GM18867 (cell line): Measurements from ENCODE around the gene HES7.
"Not testable (repeated sequence)": the region's sequence is repeated elsewhere in the genome, so short reads cannot be mapped to it uniquely, and the experiment has no call there.

Source experiments
- ATAC-seq: cut with Tn5 transposase; IDR thresholded peaks from one replicate; pipeline ENCODE4 v1.9.1; 2021; ENCODE audit warnings: mild to moderate bottlenecking, moderate library complexity; ENCODE audit not compliant: unreplicated experiment

HES7 gene

DNA sequence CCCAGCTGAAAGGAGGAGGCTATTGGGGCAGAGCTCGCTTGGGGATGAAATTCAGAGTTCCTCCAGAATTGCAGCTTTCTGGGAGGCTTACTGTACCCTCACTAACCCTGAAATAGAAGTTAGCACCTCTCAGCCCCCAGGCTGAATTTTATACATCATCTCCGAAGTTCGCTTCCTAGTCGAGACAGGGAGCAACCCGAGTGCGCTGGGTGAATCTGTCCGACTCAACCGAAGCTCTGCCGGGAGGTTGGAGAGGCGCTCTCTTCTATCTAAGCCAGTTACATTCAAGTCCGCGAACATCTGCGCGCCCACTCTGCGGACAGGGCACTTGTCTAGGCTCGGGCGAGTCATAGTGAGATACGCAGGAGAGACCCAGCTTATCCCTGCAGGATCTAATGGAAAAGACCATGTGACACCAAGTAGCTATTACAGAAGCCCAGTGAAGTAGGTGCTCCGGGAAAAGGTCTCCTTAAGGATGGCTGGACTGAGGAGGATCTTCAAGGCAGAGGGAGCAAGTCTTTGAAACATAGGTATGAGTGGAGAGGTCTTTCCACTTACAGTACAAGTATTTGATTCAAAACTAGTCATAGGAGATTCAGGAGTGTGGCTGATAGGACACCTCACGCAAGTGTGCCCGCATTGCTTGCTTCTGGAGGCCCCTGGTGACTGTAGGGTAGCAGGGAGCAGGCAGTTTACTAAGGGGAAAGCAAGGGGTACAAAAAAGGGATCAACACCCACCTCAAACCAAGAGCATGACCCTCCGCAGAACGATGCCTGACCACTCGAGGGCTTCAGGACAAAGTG is 646 bp upstream of the HES7 start:
- ATAC-seq: no peak

DNA sequence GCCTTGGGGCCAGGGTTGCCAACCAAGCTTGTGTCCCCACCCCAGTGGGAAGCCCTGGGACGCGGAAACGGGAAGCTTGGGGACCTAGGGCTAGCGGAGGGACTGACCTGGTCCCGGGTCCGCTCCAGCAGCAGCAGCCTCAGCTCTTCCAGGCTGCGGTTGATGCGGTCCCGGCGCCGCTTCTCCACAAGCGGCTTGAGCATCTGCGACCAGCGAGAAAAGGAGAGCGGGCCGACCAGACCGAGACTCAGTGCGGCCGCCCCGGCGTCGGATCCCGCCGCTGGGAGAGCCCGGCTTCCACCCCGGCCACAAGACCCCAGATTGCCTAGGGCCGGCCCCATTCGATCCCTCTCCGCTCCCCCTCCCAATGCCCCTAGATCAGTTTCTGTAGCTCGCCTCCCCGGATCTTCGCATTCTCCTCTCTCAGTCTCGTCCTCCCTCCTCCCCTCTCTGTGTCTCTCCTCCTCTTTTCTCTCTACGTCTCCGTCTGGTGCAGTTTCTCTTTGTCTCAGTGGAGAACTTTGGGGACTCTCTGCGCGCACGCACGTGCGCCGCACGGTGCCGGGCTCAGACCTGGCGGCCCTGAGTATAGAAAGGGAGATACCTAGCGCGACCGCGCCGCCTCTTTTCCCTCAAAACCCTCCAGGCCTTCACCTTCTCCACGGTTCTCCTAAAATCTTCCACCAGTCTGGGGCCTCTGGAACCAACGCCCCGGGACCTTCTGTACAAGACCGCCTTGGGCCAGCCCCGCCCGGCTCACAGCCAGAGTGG is 797 bp downstream of the HES7 start:
- no peak for ATAC-seq

DNA sequence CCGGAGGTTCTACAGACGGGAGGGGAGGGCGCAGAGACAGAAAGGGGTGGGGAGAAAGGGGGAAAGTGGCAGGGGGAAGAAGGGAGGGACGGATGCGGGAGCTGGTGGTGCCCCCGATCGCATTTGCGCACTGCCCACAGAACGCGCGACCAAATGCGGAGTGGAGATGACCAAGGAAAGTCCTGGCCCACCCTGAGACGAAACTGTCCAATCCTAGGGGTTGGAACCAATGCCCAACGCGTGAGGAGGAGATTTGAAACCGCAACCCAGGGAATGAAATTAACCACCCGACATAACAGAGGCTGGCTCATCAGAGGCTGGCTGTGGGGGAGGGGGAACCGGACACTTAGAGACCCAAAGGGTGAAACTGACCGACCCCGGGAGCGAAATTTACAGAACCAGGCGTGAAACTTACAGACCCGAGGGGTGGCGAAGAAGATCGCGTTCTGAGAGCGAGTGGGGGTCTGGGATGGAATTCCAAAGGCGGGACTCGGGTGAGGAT is 1.4 kb downstream of the HES7 start:
- ATAC-seq: no peak

DNA sequence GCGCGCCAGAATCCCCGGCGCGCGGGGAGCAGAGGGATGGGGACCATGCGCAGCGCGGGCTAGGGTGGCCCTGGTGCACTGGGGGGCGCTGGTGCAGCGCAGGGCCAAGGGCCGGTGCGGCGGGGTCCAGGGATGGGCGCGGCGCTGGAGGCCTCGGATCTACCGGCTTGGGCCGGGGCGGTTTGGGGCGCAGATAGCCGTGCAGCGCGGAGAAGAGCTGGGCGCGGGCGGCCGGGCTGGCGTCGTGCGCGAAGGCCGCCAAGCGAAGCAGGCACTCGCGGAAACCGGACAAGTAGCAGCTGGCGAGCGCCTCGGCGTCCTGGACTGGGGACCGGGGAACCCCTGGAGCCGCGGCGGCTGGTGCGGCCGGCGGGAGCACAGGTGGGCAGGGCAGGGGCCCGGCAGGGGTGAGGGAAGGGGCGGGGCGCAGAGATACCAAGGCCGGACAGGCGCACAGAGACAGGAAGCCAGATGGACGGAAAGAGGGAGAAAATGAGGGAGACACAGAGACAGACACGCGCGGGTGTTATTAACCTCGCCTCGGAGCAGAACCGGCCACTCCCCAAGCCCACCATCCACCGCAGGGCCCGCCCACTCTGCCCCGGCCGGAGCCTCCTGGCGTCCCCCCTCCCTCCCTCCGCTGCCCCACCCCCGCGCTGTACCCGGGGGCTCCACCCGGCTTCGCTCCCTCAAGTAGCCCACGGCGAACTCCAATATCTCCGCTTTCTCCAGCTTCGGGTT is 2.1 kb downstream of the HES7 start:
- ATAC-seq: peak; percentile 25

DNA sequence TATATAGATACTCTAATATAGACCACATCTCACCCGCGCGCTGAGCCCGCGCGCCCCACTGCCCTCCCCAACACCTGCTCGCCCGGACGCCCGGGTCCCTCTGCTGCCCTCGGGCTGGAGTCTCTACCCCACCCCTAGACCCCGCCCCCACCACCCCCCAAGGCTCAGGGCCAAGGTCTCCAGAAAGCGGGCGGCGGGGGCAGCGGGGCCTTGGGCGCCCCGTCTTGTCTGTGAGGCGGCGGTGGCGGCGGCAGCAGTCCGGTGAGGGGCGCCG is 2.6 kb downstream of the HES7 start:
- no peak for ATAC-seq

DNA sequence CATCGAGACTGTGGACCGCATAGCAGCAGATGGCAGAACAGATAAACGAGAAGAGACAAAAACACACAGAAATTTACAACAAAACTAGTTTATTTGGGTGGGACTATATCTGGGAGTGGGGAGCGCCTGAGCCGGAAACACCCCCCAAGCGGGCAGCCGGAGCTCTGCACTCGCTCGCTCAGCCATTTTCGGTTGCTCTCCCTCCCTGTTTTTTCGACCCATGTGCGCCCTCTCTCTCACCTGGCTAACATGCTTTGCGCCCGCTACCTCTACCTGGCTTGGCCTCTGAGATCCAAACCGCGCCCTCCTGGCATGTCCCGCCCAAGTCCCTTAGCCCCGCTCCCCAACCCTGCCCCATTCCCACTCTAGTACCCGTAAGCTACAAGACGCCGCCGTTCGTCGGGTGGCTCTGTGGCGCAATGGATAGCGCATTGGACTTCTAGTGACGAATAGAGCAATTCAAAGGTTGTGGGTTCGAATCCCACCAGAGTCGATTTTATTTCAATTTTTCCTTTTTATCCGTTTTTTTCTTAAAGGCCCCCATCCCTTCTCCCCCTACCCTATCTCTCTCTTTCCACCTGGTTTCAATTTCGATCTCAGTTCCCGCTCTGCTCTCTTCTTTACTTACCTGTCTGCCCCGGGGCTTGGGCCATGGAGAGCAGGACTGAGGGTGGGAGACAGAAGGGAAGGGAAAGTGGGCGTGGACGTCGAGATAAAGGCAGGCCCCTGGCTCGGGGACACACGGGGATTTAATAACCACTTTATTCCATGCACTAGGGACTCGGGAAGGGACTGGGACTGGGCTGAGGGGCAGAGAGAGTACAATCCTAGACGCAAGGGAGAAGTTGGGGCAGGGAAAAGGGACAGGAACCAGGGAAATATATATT is 3.1 kb downstream of the HES7 start:
- ATAC-seq: no peak

DNA sequence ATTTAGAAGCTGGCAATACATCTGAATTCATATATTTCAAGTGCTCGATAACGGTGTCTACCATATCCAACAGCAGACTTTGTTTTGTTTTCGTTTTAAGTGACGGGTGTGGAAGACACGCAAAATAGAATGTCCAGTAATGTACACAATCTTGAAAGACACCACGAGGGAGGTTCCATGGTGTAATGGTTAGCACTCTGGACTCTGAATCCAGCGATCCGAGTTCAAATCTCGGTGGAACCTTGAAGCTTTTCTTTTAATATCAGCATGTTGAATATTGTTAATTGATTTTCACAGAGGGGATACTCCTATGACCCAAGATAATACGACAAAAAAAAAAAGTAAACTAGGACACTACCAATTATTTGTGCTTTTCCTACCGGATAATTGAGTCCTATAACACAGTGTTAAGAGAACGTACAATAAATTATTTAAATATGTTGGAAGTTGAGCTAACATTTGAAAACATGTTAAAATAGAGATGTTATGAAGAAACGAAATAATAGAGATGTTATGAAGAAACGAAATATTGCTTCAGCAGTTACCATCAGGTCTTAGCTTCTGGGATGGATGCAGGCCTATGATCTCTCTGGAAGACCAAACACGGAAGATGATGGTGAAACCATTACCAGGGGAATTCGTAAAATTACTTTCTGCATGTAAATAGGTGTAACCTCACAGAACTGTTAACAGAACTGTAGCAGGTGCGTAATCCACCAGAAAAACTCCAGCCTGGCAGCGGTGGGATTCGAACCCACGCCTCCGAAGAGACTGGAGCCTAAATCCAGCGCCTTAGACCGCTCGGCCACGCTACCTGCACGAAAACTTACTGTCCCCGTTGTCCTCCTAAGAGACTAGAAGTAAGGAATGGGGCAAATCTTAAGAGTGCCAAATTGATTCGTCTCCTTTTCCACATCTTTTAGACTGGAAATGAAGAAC is 4.1 kb downstream of the HES7 start:
- peak; percentile 30 for ATAC-seq

DNA sequence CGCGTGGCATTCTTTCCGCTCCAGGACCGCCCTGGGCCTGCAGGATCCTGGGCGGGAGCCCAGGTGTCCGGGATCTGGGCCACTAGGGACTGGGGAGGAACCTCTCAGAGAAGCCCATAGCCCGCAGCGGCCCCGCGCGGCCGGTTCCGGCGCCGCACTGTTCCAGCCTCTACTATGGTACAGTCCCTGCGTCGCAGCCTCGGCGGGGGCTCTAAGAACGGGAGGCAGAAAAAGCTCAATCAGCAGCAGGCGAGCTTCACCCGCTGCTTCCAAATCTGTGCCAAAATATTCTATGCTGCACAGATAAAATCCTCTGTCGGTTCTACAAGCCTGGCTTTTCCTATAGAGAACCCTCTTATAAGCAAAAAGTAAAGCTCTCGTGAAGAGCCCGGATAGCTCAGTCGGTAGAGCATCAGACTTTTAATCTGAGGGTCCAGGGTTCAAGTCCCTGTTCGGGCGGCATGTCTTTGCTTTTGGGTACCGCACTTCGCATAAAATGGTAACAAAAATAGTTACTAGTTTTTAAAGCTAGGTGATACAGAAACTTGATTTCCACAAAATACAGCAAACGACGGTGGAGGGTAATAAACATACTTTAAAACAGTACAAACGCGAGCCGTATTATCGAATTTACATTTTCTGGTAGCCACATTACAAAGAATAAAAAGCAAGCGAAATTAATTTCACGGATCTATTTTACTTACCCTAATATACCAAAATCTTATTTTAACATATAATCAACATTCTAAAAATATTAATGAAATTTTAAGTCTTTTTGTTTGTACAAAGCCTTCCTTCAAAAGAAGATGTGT is 4.9 kb downstream of the HES7 start:
- peak; percentile 41 for ATAC-seq

DNA sequence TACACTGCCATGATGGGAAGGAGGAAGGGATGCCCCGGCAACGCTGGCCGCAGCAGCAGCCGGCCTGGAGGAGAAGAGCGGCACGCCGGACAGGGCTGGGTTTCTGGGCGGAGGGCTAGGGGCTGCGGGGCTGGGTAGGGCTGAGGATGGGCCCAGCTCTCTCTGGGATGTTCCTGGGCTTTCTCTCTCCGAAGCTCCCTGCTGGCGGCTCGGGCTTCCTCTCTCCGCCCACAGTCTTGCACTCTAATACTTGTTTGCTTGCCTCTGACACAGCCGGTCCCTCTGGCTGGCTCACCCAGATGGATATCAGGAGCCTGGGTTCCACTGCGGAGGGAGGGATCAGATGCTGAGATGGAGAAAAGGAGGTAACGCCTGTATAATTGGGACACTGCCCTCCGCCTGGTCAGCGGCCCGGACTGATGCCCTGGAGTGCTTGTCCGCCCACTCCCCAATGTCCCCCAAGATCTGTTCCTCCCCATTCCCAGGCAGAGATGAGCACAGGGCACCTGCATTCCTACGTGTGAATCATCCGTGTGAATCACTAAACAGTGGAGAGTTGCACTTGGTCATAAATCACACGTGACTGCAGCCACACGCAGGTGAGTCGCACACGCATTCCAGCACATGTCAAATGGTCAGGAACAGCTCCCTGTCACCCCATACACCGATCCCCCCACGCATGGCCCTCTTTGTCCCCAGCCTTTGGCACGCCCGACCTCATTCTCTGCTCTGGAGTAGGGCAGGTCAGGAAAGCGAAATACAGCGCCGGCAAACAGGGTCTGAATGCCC is 5.7 kb downstream of the HES7 start, which contains the start of gene ALOXE3:
TSS of gene ALOXE3 (minus strand) at position 535 of the 789 bp plus-strand sequence. CDS start at position 11, 524 bp downstream.
- ATAC-seq: no peak

DNA sequence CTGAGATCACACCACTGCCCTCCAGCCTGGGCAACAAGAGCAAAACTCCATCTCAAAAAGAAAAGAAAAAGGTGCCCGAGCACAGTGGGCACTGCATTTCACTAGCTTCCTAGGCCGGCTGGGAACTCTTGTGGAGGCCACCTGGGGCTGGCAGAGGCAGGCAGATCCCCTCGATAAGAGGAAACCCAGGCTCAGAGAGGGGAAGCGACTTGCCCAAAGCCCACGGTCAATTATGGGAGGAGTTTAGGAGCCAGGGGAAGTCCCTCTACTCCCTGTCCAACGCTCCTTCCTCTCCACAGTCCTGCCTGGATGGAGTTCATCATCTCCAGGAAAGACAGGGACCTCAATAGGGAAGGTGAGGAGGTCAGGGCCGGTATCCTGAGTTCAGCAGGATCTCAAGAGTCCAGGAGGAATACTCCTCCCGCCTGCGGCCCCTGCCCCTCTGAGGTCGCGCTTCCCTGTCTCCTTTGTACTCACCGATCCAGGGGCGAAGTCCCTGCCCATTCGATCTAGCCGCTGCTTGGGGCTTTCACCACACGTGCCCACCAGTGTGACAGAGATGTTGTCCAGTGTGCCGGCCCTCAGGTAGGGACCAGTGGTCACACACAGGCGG is 6.4 kb downstream of the HES7 start:
- ATAC-seq: no peak

DNA sequence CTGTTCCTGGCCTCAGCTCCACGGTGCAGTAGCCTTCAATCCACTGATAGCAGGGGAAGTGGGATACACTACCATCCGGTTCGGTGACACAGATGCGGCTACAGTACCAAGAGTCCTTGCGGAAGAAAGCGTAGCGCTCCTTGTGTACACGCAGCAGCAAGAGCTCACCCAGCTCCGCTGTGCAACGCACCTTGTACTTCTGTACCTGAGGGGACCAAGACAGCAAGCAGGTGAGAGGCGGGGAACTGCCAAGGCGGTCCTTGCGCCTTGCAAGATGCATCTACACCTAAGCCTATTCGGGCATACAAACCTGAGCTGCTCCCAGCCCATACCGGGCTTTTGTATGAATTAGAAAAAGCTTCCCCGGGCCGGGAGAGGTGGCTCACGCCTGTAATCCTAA is 7.1 kb downstream of the HES7 start:
- no peak for ATAC-seq

DNA sequence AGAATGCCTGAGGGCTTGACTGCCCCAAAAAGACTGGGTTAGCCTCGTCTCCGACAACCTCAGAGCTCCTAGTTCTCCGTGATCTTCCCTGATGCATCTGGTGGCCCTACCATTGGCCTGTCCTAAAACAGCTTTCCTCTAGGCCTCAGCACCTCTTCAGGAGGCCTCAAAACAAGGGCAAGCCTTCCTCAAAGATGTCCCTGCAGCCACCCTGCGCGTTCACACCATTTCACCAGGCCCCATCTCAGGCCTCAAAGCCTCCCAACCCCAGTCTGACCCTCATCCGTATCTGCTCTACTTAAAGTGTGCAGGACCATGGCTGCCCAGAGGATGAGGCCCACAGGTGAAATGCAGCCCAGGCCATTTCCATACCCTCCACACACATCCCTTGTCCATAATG is 13.0 kb downstream of the HES7 start:
- ATAC-seq: no peak

DNA sequence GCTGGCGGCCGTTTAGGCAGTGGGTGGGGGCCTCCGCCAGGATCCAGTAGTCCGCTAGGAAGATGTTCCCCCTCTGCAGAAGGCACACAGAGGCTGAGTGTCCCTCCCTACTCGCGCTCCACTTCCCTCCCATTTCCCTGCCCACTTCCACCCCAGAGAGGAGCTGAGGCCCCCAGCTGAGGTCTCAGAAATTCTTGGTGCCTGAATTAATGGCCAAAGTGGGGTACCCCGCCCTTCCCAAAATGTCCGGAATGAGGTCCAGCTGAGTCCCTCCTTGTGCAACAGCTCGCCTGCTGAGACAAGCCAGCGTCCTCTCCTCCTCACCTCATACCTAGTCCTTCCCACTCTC is 13.5 kb downstream of the HES7 start:
- no peak for ATAC-seq

DNA sequence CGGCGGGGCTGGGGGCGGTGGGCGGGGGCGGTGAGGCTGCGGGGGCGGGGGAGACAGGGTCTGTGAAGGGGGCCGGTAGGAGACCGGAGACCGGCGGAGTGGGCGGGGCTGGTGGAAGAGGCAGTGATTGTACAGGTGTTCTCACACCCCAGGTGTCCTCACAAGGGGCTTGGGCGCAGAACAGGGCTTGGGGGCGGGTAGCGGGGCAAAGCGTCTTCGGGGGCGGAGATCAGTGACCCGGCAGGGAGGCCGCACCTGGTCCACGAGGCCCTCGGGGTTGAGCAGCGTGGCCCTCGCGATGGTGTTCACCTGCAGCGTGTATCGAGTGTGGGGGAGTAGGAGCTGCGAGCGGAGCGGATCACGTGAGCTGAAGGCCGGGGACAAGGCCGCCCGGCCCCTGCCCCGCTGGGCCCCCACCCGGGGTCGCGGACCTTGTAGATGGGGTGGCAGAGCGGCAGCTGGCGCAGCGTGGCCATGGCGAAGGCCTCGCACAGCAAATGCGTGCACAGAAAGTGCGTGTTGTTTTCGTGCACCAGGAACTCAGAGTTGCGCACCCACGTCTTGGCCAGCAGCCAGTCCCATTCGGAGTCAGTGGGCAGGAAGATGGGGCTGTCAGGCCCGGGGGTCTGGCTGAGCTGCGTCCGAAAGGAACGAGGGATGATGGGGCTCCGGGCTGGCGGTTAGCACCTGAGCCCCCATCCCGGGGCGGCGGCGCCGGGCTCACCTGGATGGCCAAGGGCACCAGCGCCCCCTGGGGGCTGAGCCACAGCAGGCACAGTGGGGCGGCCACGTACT is 14.0 kb downstream of the HES7 start:
- ATAC-seq: peak; percentile 58

DNA sequence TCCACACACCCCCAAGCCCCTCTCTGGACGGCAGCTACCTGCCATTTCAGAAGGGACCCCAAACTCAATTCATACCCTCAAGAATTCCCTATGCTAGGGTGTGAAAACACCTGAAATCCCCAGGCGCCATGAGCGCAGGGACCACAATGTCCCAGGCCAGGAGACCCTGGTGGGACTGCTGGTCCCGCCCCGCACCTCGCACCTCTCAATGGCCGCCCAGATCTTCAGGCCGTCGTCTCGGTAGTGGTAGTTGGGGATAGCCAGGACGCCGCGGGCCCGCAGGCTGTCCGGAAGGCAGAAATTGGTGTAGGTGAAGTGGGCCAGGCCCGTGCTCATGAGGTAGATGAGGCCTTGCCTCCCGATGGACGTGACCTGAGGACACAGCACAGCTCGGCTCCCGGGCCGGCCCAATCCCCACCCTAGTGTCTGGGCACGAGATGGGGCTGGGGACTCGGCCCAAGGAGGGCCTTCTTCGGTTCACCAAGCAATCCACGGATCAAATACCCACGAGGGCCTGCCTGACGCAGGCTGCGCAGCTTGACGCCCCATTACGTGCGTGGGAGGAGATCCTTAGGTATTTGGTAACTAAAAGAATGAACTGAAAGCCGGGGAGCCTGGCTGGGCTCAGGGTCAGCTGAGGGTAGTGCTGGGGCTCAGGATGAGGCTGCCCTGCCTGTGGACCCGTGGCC is 14.8 kb downstream of the HES7 start:
- no peak for ATAC-seq

DNA sequence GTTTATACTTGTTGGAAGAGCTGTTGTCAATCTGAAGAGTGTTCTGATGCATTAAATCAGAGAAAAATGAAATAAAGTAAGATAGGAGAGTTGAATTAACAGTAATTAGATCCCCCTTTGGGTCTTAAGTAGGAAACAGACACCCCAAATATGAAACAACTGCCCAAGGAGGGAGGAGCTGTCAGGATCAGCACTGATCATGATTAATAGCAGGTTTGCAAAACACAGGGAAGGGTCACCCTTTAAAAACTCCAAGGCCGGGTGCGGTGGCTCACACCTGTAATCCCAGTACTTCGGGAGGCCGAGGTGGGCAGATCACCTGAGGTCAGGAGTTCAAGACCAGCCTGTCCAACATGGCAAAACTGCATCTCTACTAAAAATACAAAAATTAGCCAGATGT is 16.9 kb downstream of the HES7 start:
- ATAC-seq: not testable (repeated sequence)
